H9 (cell line): ENCODE data around the gene MYO18A. TPM values are rescaled to one million over a fixed set of nuclear protein-coding genes. Genes with fewer than 3 reads are reported as not detected.
A peak's percentile ranks its signal among the peaks of the same experiment; 100 is the strongest.

Experiments used
- DNase-seq: peaks from one replicate; pipeline ENCODE4 v3.0.0-alpha.2; 2017
- H2AFZ ChIP-seq: one replicate; pipeline ENCODE4 v1.6.1; 2013; ENCODE audit warnings: mild to moderate bottlenecking, low read length, control low read depth, moderate library complexity
- H2AK5ac ChIP-seq: 2 replicates; pipeline ENCODE4 v1.6.1; 2013; ENCODE audit warnings: low read length, control low read depth, mixed read lengths; ENCODE audit not compliant: insufficient read length
- H2BK120ac ChIP-seq: one replicate; pipeline ENCODE4 v1.6.1; 2013; ENCODE audit warnings: low read depth, mild to moderate bottlenecking, low read length, control low read depth, inconsistent platforms; ENCODE audit not compliant: poor library complexity, severe bottlenecking
- H2BK12ac ChIP-seq: 2 replicates; pipeline ENCODE4 v1.6.1; 2013; ENCODE audit warnings: low read length, control low read depth, mixed read lengths, low read depth; ENCODE audit not compliant: insufficient read length
- H2BK15ac ChIP-seq: 2 replicates; pipeline ENCODE4 v1.6.1; 2013; ENCODE audit warnings: low read depth, low read length, control low read depth
- H2BK20ac ChIP-seq: one replicate; pipeline ENCODE4 v1.6.1; 2013; ENCODE audit warnings: low read depth, mild to moderate bottlenecking, low read length, control low read depth, inconsistent platforms; ENCODE audit not compliant: poor library complexity, severe bottlenecking
- H2BK5ac ChIP-seq: 2 replicates; pipeline ENCODE4 v1.6.1; 2013; ENCODE audit warnings: low read length, control low read depth, mixed read lengths; ENCODE audit not compliant: insufficient read length
- H3K14ac ChIP-seq: 2 replicates; pipeline ENCODE4 v1.6.1; 2013; ENCODE audit warnings: low read length, control low read depth; ENCODE audit not compliant: insufficient read depth
- H3K18ac ChIP-seq: 2 replicates; pipeline ENCODE4 v1.6.1; 2013; ENCODE audit warnings: low read depth, mild to moderate bottlenecking, mixed read lengths, low read length, control low read depth; ENCODE audit not compliant: insufficient read length
- H3K23ac ChIP-seq: 2 replicates; pipeline ENCODE4 v1.6.1; 2013; ENCODE audit warnings: low read length, control low read depth, mixed read lengths, low read depth; ENCODE audit not compliant: insufficient read length
- H3K23me2 ChIP-seq: 2 replicates; pipeline ENCODE4 v1.6.1; 2013; ENCODE audit warnings: low read depth, mild to moderate bottlenecking, mixed read lengths, low read length, control low read depth; ENCODE audit not compliant: insufficient read length, poor library complexity, severe bottlenecking
- H3K27ac ChIP-seq: 2 replicates; pipeline ENCODE4 v1.5.1; 2013; ENCODE audit warnings: low read length, control low read depth, mixed read lengths, low read depth; ENCODE audit not compliant: insufficient read length
- H3K27me3 ChIP-seq: 2 replicates; pipeline ENCODE4 v1.6.1; 2013; ENCODE audit warnings: low read length, control low read depth, inconsistent platforms; ENCODE audit not compliant: insufficient read depth
- H3K4ac ChIP-seq: 2 replicates; pipeline ENCODE4 v1.6.1; 2013; ENCODE audit warnings: low read depth, mild to moderate bottlenecking, control low read depth, inconsistent platforms, low read length, moderate library complexity
- H3K4me1 ChIP-seq: 2 replicates; pipeline ENCODE4 v1.6.1; 2013; ENCODE audit warnings: low read length, control low read depth, inconsistent platforms; ENCODE audit not compliant: insufficient read depth
- H3K4me2 ChIP-seq: 2 replicates; pipeline ENCODE4 v1.6.1; 2013; ENCODE audit warnings: low read length, control low read depth, mixed read lengths; ENCODE audit not compliant: insufficient read length, insufficient read depth
- H3K56ac ChIP-seq: 2 replicates; pipeline ENCODE4 v1.6.1; 2013; ENCODE audit warnings: low read depth, mild to moderate bottlenecking, mixed read lengths, low read length, control low read depth; ENCODE audit not compliant: insufficient read length
- H3K79me1 ChIP-seq: 2 replicates; pipeline ENCODE4 v1.6.1; 2013; ENCODE audit warnings: low read depth, mild to moderate bottlenecking, moderate library complexity, low read length, control low read depth, inconsistent platforms; ENCODE audit not compliant: insufficient read depth, poor library complexity, severe bottlenecking
- H3K79me2 ChIP-seq: 2 replicates; pipeline ENCODE4 v1.6.1; 2013; ENCODE audit warnings: low read length, control low read depth, inconsistent platforms; ENCODE audit not compliant: insufficient read depth
- H3K9ac ChIP-seq: 2 replicates; pipeline ENCODE4 v1.6.1; 2013; ENCODE audit warnings: low read length, control low read depth, mixed read lengths; ENCODE audit not compliant: insufficient read length; ENCODE audit errors: extremely low read depth
- H3K9me3 ChIP-seq: one replicate; pipeline ENCODE4 v1.6.1; 2013; ENCODE audit warnings: low read depth, low read length, inconsistent platforms; ENCODE audit not compliant: control insufficient read depth
- H3T11ph ChIP-seq: one replicate; pipeline ENCODE4 v1.6.1; 2013; ENCODE audit warnings: mild to moderate bottlenecking, low read length, control low read depth, inconsistent platforms
- H4K20me1 ChIP-seq: one replicate; pipeline ENCODE4 v1.6.1; 2013; ENCODE audit not compliant: control insufficient read depth, insufficient read length, insufficient read depth
- H4K5ac ChIP-seq: 2 replicates; pipeline ENCODE4 v1.6.1; 2013; ENCODE audit warnings: low read depth, mild to moderate bottlenecking, mixed read lengths, low read length, control low read depth; ENCODE audit not compliant: insufficient read length
- H4K8ac ChIP-seq: replicated peaks from 2 replicates; pipeline ENCODE4 v1.6.1; 2013; ENCODE audit warnings: low read length, control low read depth, mixed read lengths, low read depth; ENCODE audit not compliant: insufficient read length
- H4K91ac ChIP-seq: 2 replicates; pipeline ENCODE4 v1.6.1; 2013; ENCODE audit warnings: low read depth, mild to moderate bottlenecking, moderate library complexity, mixed read lengths, low read length, control low read depth; ENCODE audit not compliant: insufficient read length
- H3K27ac Mint-ChIP-seq, 3 experiments: 2 replicates in 2 of 3; 3 replicates in 1 of 3; pipeline ENCODE4 v1.8.0; 2020 to 2021; ENCODE audit warnings: mixed read lengths in 3 of 3, mild to moderate bottlenecking in 1 of 3, moderate library complexity in 1 of 3
- H3K27me3 Mint-ChIP-seq: 2 replicates; pipeline ENCODE4 v1.8.0; 2021; ENCODE audit warnings: low read depth, mild to moderate bottlenecking, moderate library complexity, mixed read lengths
- H3K36me3 Mint-ChIP-seq, 3 experiments: 2 replicates in 2 of 3; 3 replicates in 1 of 3; pipeline ENCODE4 v1.8.0; 2020 to 2021; ENCODE audit warnings: low read depth in 3 of 3, mixed read lengths in 3 of 3; ENCODE audit not compliant: insufficient read depth in 1 of 3
- H3K4me1 Mint-ChIP-seq, 2 experiments: 2 replicates each; pipeline ENCODE4 v1.8.0; 2020; ENCODE audit warnings: mixed read lengths in 2 of 2
- H3K4me3 Mint-ChIP-seq, 2 experiments: 2 replicates in 1 of 2; 3 replicates in 1 of 2; pipeline ENCODE4 v1.8.0; 2020 to 2021; ENCODE audit warnings: mild to moderate bottlenecking in 2 of 2, mixed read lengths in 2 of 2, moderate library complexity in 1 of 2
- H3K9me3 Mint-ChIP-seq, 2 experiments: 2 replicates in 1 of 2; 3 replicates in 1 of 2; pipeline ENCODE4 v1.8.0; 2020; ENCODE audit warnings: mild to moderate bottlenecking in 2 of 2, mixed read lengths in 2 of 2, moderate library complexity in 1 of 2
- CTCF ChIP-seq: fragments of 200-600 bp; sonication (generic); conservative IDR thresholded peaks from 3 replicates; pipeline ENCODE4 v1.8.0; 2021; ENCODE audit warnings: antibody characterized with exemption, mild to moderate bottlenecking
- WGBS: extraction: QIAGEN DNeasy Blood & Tissue Kit; methylation state at CpG from one replicate; pipeline ENCODE4 v1.1.7; 2013; ENCODE audit warnings: missing lambda C conversion rate, low lambda C conversion rate, mixed read lengths; ENCODE audit not compliant: insufficient read length; ENCODE audit errors: extremely low coverage; 5-methylcytosine and 5-hydroxymethylcytosine counted together
- total RNA-seq: library from RNA; stranded (reverse); gene quantifications from 2 replicates; pipeline ENCODE4 v1.2.1, GENCODE V29; 2021

The MYO18A gene
- total RNA-seq, 1 experiment from 2014 or later: 21.6 TPM

- Histone ChIP-seq H4K5ac (no peak overlapping the region), H3T11ph (no peak overlapping the region), H2BK120ac (no peak overlapping the region), H3K27me3 (no peaks in the 10 kb centered on the region), H2BK12ac (no peak overlapping the region), H2AFZ (no peak overlapping the region), H3K79me2 (no peaks in the 10 kb centered on the region), H4K8ac (no peak overlapping the region), H4K20me1 (no peaks in the 10 kb centered on the region), H3K56ac (no peak overlapping the region), H3K4me2 (peak overlapping the region; percentile 43), H3K9me3 (no peaks in the 10 kb centered on the region), H2AK5ac (no peak overlapping the region), H3K4me1 (peaks cover 9% of the 10 kb centered on the region), H3K23ac (no peak overlapping the region), H3K23me2 (no peaks in the 10 kb centered on the region), H3K27ac (peak overlapping the region; percentile 70), H2BK15ac (no peak overlapping the region), H3K79me1 (no peaks in the 10 kb centered on the region), H3K18ac (no peak overlapping the region), H3K4ac (no peak overlapping the region), H4K91ac (no peak overlapping the region), H3K14ac (no peak overlapping the region), H3K9ac (no peak overlapping the region), H2BK20ac (no peak overlapping the region), H2BK5ac (no peak overlapping the region)
- TF ChIP-seq CTCF: no peak
- H3K36me3 Mint-ChIP-seq: peaks cover 13 to 20% (median 15%) of the 10 kb centered on the region in 3 experiments
- no CpG with 5 or more reads among the region's 6 CpGs for WGBS
- DNase-seq: peak; percentile 76
- peak overlapping the region; percentile 84 to 99 (median 95) for H3K27ac Mint-ChIP-seq
- peaks cover 19 to 20% of the 10 kb centered on the region in 2 experiments for H3K9me3 Mint-ChIP-seq
- peaks cover 40 to 41% of the 10 kb centered on the region in 2 experiments for H3K4me1 Mint-ChIP-seq
- H3K4me3 Mint-ChIP-seq: peak overlapping the region; percentile 11 to 39; a peak in 2 of 5 replicates
- peaks cover 6% of the 10 kb centered on the region for H3K27me3 Mint-ChIP-seq
These were observed 147.4 kb downstream of the MYO18A start for GRCh38 chr17:29032857-29033197.
